Activated CD4-positive, alpha-beta T cell treated with anti-CD3 and anti-CD28 coated beads for 4 hours (primary cell): ENCODE data around the gene MTA1.

Source experiments
- DNase-seq, 2 donors: peaks; one replicate each; pipeline ENCODE4 v3.0.0-alpha.2; 2020

The MTA1 gene

GRCh38 chr14:105419195-105420091, at the start of gene MTA1:
Gene MTA1 (plus strand): TSS chr14:105419827. CDS start chr14:105420036, 209 bp downstream.
- peak; percentile 50 to 56 for DNase-seq

- no peak for DNase-seq
Measured at GRCh38 chr14:105374389-105374788, 45.2 kb upstream of the MTA1 start.

DNA sequence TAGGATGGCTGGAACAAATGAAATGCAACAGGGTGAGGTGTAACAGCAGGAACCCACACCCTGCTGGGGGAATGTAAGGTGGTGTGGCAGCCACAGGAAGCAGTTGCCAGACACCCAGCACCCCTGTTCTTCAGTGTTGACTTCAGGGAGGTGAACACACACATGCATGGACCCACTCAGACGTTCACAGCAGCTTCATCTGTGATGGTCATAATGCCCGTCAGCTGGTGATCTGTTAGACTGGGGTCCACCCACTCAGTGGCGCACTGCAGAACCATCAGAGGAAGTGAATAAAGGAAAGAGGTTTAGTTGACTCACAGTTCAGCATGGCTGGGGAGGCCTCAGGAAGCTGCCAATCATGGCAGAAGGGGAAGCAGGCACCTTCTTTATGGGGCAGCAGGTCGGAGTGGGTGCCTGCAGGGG, 44.0 kb upstream of the MTA1 start:
- DNase-seq = peak in 1 of 2 donors; percentile 18

- no peak for DNase-seq
Measured at GRCh38 chr14:105376521-105377440, 42.8 kb upstream of the MTA1 start.

DNA sequence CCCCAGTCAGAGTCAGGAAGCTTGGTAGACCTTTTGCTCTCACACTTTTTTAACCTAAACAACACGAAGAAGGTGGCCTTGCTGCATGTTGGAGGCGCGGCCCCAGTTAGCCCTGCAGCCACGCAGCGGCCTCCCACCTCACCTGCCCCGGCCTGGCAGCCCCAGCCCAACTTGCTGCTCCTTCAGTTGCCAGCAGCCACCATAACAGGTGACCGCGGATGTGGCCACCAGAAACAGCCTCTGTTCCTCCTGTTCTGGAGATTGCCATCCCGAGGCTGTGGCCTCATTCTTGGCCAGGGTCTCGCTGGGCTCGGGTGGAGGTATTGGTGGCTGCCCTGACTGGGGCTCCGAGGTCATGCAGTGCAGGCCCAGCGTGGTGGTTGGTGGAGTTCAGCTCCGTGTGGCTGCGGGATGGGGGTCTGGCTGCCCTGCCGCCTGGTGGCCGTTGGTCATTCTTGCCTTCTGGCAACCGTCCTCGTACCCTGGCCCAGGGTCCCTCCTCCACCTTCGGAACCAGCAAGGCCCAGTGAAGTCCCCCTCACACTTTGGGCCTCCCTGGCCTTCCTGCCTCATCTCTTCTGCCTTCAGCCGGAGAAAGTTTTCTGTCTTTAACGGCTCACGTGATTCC, 42.0 kb upstream of the MTA1 start:
- no peak for DNase-seq

DNA sequence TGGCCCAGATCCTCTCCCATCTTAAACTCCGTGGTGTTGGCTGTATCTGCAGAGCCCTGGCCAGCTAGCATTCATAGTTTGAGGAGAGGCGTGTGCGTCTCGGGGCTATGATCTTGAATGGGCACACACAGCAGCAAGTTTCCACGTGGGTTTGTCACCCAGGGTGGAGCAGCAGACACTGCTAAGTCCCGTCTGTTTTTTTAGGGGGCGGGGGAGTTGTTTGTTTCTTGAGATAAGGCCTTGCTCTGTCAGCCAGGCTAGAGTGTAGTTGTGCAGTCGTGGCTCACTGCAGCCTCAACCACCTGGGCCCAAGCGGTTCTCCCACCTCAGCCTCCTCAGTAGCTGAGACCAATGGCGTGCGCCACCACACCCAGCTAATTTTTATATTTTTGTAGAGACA, 41.4 kb upstream of the MTA1 start:
- DNase-seq = no peak

- no peak for DNase-seq
Measured at GRCh38 chr14:105378873-105379685, 40.5 kb upstream of the MTA1 start.

DNA sequence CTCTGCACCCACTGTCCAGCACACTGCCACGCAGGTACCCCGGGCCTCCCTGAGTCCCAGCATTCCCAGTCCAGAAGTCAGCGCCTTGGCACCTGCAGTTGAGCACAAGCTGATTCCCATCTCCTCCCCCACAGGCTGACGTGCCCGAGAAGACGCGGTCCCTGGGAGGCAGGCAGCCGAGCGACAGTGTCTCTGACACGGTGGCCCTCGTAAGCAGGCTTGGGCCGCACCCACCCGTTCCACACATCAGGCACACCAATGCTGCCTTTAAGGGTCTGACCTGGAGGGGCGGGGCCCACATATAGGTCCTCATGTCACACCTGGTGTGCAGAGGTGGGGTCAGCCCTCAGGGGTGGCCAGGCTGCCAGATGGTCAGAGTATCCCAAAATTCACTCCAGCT, 39.7 kb upstream of the MTA1 start:
- no peak for DNase-seq

DNA sequence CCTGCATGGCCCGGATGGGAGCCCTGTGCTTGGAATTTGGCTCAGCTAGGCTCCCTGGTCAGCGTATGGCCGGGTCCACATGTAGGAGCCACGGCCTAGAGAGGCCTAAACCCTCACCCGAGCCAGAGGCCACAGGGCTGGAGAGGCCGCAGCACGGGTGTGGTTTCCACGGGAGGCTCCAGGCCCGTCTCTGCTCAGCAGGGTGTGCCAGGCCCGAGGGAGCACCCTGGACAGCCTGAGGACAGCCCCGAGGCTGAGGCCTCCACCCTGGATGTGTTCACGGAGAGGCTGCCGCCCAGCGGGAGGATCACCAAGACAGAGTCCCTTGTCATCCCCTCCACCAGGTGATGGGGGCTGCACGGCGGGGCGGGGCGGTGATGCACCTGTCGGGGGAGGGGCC, 38.9 kb upstream of the MTA1 start:
- no peak for DNase-seq

- DNase-seq = no peak
Measured at GRCh38 chr14:105381446-105382342, 37.9 kb upstream of the MTA1 start.

- no peak for DNase-seq
Measured at GRCh38 chr14:105382343-105383082, 37.1 kb upstream of the MTA1 start.

- no peak for DNase-seq
Measured at GRCh38 chr14:105383083-105383730, 36.4 kb upstream of the MTA1 start.

DNA sequence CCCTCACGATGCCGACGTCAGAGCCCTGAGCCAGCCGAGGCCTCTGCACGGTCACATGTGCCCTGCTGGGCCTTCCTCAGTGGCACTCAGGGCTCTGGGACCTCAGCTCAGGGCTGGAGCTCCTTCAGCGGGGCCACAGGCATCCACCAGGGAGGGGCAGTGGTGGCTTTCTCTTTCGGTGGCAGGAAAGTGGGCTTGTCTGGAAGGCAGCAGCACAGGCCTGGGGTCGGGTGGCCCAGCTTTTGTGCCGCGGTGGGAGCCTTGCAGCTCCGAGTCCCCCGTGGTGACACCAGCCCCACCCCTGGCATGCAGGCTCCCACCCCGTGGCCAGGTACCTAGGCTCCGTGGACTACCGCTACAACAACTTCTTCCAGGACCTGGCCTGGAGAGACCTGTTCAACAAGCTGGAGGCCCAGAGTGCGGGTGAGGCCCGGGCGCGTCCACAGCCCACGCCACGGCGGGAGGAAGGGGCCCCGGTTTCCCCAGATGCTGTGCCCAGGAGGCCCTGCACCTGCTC, 35.5 kb upstream of the MTA1 start:
- DNase-seq = no peak

- DNase-seq = no peak
Measured at GRCh38 chr14:105384605-105385321, 34.9 kb upstream of the MTA1 start.

DNA sequence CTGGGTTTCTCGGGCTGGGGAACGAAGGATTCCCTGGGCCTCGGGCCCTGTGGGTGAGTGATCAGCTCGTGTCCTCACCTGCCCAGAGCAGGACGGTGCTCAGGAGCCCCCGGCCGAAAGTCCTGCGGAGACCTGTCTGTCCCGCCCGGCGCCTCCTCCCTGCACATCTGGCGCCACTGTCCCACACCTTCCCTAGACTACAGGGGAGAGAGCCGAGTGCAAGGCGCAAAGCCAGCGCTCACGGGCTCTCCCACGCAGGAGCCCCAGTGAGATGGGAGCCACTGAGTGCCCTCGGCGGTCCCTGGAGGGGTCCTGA, 34.3 kb upstream of the MTA1 start:
- no peak for DNase-seq

DNA sequence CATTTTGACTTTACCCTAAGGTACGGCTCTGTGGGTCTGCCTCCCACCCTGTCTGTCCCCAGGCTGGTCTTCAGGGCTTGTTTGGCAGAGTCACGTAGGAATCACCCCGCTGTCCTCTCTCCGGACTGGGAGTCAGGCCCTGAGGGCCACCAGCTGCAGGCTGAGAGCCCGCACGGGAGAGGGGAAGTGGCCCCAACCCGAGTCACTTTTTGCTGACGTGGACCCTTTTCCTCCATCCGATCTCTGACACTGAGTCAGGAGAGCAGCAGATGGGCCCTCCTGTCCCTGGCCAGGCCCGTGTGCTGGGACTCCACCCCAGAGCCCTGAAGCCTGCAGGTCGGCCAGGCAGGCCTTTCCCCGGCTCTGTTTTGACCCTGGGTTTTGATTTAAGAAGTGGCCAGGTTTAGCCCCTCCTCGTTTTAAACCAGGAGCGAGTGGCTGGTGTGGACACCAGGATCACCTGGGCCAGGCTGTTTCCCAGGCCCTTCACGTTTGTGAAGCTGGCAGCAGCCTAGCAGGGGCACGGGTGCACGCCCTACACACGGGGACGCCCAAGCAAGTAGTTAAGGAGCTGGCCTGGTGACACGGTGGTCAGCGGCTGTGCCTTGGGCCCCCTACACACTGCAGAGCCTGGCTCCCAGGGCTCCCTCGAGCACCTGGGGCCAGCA, 33.8 kb upstream of the MTA1 start:
- no peak for DNase-seq

DNA sequence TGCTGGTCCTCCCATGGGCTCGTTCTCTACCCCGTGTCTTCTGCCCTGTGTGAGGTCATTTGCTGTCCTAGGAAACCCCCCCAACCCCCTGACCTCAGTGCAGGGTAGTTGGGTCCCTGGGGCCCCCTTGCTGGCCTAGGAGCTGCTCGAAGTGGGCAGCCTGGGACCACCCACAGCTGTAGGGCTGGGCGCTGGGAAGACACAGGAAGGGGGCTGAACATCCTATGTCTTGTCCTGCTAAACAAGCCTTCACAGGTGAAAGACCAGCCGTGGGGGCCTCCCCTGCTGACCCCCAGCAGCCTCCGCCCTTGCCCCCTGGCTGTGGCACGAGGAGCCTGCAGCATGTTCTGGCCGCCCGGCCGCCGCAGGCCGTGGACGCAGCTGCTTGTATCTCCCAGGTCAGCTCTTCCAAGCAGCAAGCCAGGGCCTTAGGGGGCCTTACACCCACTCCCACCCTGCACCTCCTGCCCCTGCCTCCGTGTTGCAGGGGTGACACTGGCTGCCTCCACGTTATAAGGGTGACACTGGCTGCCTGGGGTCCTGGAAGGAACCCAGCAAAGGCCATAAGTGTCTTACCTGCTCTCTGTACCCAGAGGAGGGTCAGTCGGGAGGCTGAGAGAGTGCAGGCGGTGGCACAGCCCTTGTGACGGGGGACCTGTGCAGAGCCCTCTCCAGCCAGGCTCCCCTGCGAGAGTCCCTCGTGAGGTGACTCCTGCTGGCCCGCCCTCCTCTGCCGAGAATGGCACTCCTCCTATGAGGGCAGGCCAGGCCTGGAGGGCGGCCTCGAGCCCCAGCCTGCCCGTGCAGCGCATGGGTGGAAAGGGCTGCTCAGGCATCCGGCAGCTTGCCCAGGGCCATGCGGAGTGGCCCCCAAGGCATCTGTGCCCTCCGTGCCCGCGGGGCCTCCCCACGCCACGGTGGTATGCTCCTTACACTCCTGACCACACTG, 32.8 kb upstream of the MTA1 start:
- no peak for DNase-seq
